UCSD-AML1 (cell line): ENCODE measurements around the gene ADGRF5.

Experiments
- DNase-seq: peaks from one replicate; lab custom pipeline; 2025; ENCODE audit not compliant: unreplicated experiment; lab: John Stamatoyannopoulos, UW

ADGRF5 gene, protein sequence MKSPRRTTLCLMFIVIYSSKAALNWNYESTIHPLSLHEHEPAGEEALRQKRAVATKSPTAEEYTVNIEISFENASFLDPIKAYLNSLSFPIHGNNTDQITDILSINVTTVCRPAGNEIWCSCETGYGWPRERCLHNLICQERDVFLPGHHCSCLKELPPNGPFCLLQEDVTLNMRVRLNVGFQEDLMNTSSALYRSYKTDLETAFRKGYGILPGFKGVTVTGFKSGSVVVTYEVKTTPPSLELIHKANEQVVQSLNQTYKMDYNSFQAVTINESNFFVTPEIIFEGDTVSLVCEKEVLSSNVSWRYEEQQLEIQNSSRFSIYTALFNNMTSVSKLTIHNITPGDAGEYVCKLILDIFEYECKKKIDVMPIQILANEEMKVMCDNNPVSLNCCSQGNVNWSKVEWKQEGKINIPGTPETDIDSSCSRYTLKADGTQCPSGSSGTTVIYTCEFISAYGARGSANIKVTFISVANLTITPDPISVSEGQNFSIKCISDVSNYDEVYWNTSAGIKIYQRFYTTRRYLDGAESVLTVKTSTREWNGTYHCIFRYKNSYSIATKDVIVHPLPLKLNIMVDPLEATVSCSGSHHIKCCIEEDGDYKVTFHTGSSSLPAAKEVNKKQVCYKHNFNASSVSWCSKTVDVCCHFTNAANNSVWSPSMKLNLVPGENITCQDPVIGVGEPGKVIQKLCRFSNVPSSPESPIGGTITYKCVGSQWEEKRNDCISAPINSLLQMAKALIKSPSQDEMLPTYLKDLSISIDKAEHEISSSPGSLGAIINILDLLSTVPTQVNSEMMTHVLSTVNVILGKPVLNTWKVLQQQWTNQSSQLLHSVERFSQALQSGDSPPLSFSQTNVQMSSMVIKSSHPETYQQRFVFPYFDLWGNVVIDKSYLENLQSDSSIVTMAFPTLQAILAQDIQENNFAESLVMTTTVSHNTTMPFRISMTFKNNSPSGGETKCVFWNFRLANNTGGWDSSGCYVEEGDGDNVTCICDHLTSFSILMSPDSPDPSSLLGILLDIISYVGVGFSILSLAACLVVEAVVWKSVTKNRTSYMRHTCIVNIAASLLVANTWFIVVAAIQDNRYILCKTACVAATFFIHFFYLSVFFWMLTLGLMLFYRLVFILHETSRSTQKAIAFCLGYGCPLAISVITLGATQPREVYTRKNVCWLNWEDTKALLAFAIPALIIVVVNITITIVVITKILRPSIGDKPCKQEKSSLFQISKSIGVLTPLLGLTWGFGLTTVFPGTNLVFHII (N-terminal part only)

DNA sequence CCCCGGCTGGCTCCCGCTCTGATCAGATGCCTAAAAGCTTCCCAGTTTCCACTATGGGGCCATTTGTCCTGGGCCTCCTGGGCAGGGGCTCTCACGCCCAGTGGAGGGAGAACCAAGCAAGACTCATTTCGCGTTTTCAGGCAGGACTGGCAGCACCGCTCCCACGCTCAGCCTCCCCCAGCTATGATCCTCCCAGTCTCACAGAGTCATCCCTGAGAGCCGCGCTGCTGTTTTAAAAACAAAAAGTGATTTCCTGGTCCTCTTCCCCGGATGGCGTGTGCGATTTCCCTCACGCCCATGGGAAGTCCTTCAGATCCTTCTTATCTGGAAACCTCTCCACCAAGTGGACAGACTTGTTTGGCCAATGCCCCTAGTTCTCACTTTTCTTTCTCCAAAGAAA is at the start of gene ADGRF5:
TSS of gene ADGRF5 (minus strand) at position 208 of the 400 bp plus-strand sequence. CDS start 15,176 bp downstream, outside the sequence.
- DNase-seq, result no peak

- DNase-seq, result no peak
These were observed 47.5 kb upstream of the ADGRF5 start for GRCh38 chr6:46969206-46969605.

- no peak for DNase-seq
These were observed 46.1 kb upstream of the ADGRF5 start for GRCh38 chr6:46967826-46968349.

DNA sequence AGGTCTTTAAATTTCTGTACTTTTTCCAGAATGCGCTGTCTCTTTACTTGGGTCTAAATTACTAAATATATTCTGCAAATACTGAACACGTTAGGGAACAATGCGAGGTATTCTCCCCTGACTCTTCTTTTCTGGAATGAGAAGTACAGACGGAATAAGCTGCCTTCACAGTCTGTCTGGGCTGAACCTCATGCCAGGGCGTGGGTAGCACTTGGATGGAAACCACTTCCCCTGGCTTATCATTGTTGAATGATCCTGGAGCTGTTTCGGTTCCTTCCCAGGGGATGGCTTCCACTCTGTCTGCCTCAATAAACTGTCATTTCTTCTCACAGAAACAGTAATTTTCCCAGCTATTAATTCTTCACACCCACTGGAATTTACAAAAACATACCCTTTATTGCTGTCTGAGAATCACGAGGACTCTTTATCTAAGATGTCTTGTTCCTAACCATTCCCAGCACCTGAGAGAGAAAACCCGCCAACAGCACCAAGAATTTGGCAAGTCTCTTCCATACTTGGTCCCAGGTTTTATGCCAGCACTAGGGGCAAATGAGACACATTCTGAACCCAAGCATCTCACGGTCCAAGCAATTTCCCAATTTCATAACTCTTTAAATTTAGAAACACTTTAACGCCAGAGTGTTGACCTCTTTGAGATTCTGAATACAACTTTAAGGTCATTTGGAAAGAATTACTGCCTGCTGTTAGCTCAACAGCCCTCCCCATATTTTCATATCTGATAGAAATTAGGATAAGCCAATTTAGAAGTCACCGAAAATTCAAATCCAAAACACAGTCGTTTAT is 43.2 kb upstream of the ADGRF5 start:
- no peak for DNase-seq

DNA sequence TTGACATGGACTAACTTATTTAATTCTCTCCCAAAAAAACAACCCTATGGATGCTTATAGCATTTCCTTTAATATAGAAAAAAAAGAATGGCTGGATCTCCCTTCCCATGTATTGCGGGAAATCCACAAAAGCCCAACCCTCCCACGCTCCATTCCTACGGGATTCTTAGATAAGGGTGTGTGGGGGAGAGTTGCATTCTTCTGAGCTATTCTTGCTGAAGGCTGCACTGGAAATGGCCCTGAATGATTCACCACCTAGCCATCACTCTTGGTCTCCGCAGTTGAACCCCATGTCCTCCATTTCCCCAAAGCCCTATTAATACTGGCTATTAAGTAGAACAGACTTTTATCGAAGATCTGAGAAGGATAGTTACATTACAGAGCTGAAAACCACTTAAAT is 41.9 kb upstream of the ADGRF5 start:
- DNase-seq, result no peak

DNA sequence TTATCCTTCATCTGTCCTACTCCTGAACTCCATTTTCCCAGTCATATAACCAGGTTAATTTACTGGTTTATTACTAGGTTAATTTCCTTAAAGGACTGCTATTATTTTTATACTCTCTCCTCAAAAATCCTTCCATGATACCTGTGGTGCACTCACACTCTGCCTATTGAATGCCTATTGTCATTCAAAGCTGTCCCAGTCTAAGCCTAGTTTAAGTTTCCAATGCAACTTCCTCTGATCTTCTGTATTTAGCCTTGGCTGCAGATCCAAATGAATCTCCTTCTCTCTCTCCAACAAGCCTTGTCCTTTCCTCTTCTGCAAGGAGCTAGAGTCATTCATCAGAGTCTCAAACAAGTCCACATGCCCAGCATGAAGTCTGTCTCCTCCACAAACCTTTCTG is 41.3 kb upstream of the ADGRF5 start:
- DNase-seq, result no peak

- no peak for DNase-seq
These were observed 40.0 kb upstream of the ADGRF5 start for GRCh38 chr6:46961711-46962110.

- no peak for DNase-seq
These were observed 39.5 kb upstream of the ADGRF5 start for GRCh38 chr6:46961232-46961631.

DNA sequence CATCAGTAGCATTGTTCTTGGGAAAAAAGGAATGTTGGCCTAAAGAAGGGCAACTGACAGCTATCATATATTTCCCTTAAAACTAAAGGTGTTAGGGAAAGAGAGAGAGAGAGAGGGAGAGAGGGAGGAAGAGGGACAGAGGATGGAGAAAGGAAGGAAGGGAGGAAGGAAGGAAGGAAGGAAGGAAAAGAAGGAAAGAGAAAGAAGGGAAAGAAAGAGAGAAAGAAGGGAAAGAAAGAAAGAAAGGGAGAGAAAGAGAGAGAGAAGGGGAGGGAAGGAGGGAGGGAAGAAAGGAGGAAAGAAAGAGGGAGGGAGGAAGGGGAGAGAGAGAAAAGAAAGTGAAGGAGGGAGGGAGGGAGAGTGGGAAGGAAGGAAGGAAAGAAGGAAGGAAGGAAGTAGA is 37.7 kb upstream of the ADGRF5 start:
- DNase-seq, result no peak

GRCh38 chr6:46956409-46956808 is 34.7 kb upstream of the ADGRF5 start:
- no peak for DNase-seq

GRCh38 chr6:46954837-46955451 is 33.2 kb upstream of the ADGRF5 start:
- DNase-seq, result no peak

DNA sequence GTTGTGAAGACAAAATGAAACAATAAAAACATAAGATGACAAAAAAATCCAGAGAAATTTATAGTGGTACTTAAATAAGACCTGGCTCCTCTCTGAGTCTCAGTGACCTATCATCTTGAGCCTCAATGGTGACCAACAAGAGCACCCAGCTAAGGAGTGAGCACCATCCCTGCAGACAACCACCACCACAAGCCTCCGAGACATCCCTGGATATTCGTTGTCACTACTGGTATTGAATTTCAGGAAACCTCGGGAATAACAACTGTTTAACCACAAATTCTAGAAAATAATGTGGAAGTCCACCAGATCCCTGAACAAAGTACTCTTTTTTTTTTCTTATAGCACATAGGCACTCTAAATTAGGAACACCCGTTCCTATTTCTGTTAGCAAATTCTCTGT is 32.2 kb upstream of the ADGRF5 start:
- no peak for DNase-seq

GRCh38 chr6:46949632-46950280 is 28.0 kb upstream of the ADGRF5 start:
- DNase-seq, result no peak

GRCh38 chr6:46948699-46949098 is 27.0 kb upstream of the ADGRF5 start:
- DNase-seq, result no peak

DNA sequence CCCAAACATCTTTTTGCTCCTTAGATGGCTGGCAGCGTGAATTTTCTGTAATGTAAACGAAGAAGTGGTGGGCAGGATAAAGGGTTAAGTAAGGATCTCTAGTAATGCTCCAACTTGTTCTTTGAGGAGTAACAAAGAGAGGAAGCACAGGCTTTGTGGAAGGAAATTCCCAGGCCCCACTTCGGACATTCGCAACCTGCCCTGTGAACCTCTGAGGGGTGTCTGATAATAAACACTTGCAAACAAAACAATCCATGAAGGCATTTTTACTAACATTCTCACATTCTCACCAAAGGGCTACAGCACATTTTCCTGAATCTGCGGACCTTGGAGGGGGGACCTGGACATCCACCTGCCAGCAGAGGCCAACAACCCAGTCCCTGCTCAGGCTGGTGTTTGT is 25.8 kb upstream of the ADGRF5 start:
- no peak for DNase-seq

GRCh38 chr6:46940433-46941226 is 18.9 kb upstream of the ADGRF5 start:
- DNase-seq, result no peak

- no peak for DNase-seq
These were observed 15.9 kb upstream of the ADGRF5 start for GRCh38 chr6:46937642-46938041.

DNA sequence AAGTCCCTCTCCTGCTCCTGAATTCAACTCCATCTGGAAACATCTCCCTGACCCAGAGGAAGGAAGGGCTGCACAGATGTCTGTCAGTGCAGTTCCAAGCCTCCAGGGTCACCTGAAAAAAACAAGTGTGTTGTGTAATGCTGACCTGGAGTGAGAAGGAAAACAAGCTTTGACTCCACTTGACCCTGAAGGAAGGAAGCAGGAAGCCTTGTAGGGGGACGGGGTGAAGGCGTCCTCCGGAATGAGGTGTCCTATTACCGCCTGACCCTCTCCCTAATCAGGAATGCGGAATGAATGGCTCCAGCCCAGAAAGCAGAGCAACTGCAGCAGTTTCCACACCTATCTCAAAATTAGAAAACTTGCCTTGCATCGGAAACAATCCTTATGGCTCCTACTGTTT is 13.9 kb upstream of the ADGRF5 start:
- no peak for DNase-seq

DNA sequence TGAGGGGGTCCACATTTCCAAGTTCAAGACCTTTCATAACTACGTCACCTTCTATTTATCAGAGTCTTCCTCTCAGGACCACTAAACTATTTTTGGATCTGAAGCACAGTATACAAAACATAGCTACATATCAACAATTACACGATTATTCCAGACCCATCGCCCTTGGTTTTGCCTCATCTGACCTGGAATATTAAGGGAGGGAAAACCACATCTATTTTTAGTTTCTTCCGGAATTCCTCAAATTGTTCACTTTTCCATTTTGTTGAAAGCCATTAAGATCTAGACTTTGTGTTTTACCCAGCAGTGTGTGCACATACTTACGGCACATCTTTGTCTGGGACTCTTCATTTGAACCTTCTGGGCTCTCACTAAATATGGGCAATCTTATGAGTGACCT is 12.0 kb upstream of the ADGRF5 start:
- DNase-seq, result no peak
